Tibial nerve (tissue), 4 donors: ENCODE data around the gene FBXL7. TPM values are rescaled to one million over a fixed set of nuclear protein-coding genes. Genes with fewer than 3 reads are reported as not detected.
A peak's percentile ranks its signal among the peaks of the same experiment; 100 is the strongest.

Experiments used
- DNase-seq, 2 donors: peaks; one replicate each; pipeline ENCODE4 v3.0.0-alpha.2; 2019; ENCODE audit warnings: low spot score in 2 of 2
- H3K27ac ChIP-seq, 4 donors: fragments of 200-600 bp; sonication (generic) in 3 of 4; one replicate each; pipeline ENCODE4 v1.5.1; 2017 to 2019; ENCODE audit warnings: mild to moderate bottlenecking in 1 of 4
- H3K27me3 ChIP-seq, 2 donors: fragments of 200-600 bp; sonication (generic) in 1 of 2; one replicate each; pipeline versions ENCODE4 v1.5.1 to v1.6.0; 2017 to 2019
- H3K36me3 ChIP-seq, 3 donors: fragments of 200-600 bp; sonication (generic); one replicate each; pipeline ENCODE4 v1.5.1; 2018 to 2019
- H3K4me1 ChIP-seq, 4 donors: fragments of 200-600 bp; sonication (generic) in 3 of 4; one replicate each; pipeline ENCODE4 v1.5.1; 2017 to 2019
- H3K4me3 ChIP-seq, 4 donors: fragments of 200-600 bp; sonication (generic) in 3 of 4; one replicate each; pipeline ENCODE4 v1.5.1; 2017 to 2019; ENCODE audit warnings: mild to moderate bottlenecking in 1 of 4, moderate library complexity in 1 of 4
- H3K9me3 ChIP-seq, 4 donors: fragments of 200-600 bp; sonication (generic) in 3 of 4; one replicate each; pipeline ENCODE4 v1.5.1; 2017 to 2019
- CTCF ChIP-seq, 5 experiments: fragments of 200-600 bp in 3 of 5; fragments of 450-650 bp in 2 of 5; sonication (generic) in 3 of 5; IDR thresholded peaks; one replicate each; pipeline ENCODE4 v1.5.1; 2016 to 2019; ENCODE audit warnings: antibody characterized with exemption in 5 of 5, mild to moderate bottlenecking in 3 of 5, moderate library complexity in 2 of 5
- EP300 ChIP-seq, 2 donors: sonication (generic); formaldehyde crosslinking; IDR thresholded peaks; one replicate each; pipeline ENCODE4 v1.6.1; 2017; ENCODE audit warnings: antibody characterized with exemption in 2 of 2, mild to moderate bottlenecking in 1 of 2
- POLR2A ChIP-seq, 2 donors: fragments of 450-650 bp; IDR thresholded peaks; one replicate each; pipeline ENCODE4 v1.6.1; 2017; ENCODE audit warnings: antibody characterized with exemption in 2 of 2, mild to moderate bottlenecking in 2 of 2, moderate library complexity in 2 of 2
- WGBS, 2 donors: methylation state at CpG; one replicate each; pipeline ENCODE4 v1.1.5; 2018; 5-methylcytosine and 5-hydroxymethylcytosine counted together
- total RNA-seq, 4 donors: library from RNA; depleted of rRNA; stranded (reverse); fragments of >200 nt; gene quantifications; one replicate each; pipeline ENCODE4 v1.1.0, GENCODE V29; 2016

The FBXL7 gene
- total RNA-seq, 4 donors from 2014 or later = 33.6 to 54.5 (median 40.9) TPM

DNA sequence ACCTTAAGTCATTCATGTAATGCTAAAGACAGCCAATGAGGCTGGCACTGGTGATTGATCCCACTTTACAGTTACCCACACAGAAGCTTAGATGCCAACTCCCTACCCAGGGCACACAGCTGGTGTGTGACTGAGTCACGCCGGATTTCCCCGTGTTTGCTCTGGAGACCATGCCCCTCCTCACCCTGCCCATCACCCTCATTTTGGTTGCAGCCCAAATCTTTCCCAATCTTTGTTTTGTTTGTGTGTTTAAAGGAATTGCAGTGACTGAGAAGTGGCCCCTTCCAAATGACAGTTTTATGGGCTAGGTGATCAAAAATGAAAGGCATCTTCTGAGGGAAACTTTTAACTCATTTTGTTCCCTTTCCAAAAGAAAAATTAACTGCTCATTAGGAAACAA is 10.9 kb downstream of the FBXL7 start:
- Histone ChIP-seq H3K36me3 (no peaks in the 10 kb centered on the region), H3K27ac (peak overlapping the region in 2 of 4 donors; percentile 15 to 16), H3K4me1 (peaks cover 0 to 56% (median 4%) of the 10 kb centered on the region in 4 donors), H3K27me3 (no peaks in the 10 kb centered on the region), H3K9me3 (no peaks in the 10 kb centered on the region), H3K4me3 (no peak overlapping the region)
- DNase-seq = peak in 1 of 2 donors; percentile 13
- WGBS, 2 donors = 21 to 27% methylated on average over 3 of the region's 3 CpGs
- TF ChIP-seq POLR2A (IDR thresholded peaks at IDR 0.05) (no peak), EP300 (IDR thresholded peaks at IDR 0.05) (no peak), CTCF (IDR thresholded peaks at IDR 0.05) (no peak)

DNA sequence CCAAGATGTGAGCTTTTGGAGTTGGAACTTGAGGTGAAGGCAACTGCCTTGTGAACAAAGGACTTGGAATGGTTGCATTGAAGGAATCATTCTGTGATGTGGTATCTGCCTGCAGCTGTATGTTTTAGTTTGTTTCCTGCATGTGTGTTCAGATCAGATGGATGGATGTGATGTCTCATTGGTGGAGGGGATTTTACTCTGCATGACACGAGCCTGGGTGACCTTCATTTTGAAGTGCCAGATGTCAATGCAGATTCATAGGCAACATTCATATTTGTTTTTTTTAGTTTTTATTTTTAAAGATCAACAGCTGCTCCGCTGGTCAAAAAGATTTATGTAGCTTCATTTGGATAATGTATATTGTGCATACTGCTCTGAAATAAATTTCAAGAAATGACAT is 13.5 kb downstream of the FBXL7 start:
- TF ChIP-seq EP300 (IDR thresholded peaks at IDR 0.05) = no peak
- TF ChIP-seq CTCF (IDR thresholded peaks at IDR 0.05) = no peak
- TF ChIP-seq POLR2A (IDR thresholded peaks at IDR 0.05) = no peak
- Histone ChIP-seq H3K9me3 (no peaks in the 10 kb centered on the region), H3K4me3 (no peak overlapping the region), H3K36me3 (no peaks in the 10 kb centered on the region), H3K4me1 (peaks cover 0 to 56% (median 4%) of the 10 kb centered on the region in 4 donors), H3K27me3 (no peaks in the 10 kb centered on the region), H3K27ac (no peak overlapping the region)
- WGBS, 2 donors = 75 to 87% methylated on average over 2 of the region's 2 CpGs
- DNase-seq = no peak

GRCh38 chr5:15513911-15514310 is 13.9 kb downstream of the FBXL7 start:
- Histone ChIP-seq H3K4me3 (no peak overlapping the region), H3K4me1 (peaks cover 0 to 57% (median 4%) of the 10 kb centered on the region in 4 donors)

GRCh38 chr5:15515229-15515628 is 15.2 kb downstream of the FBXL7 start:
- no peak overlapping the region for H3K27ac ChIP-seq
- WGBS, 2 donors = 61 to 73% methylated on average over 1 of the region's 1 CpG
- TF ChIP-seq EP300 (IDR thresholded peaks at IDR 0.05) (no peak), CTCF (IDR thresholded peaks at IDR 0.05) (no peak), POLR2A (IDR thresholded peaks at IDR 0.05) (no peak)
- DNase-seq = no peak
- peaks cover 0 to 49% (median 3%) of the 10 kb centered on the region in 4 donors for H3K4me1 ChIP-seq
- H3K9me3 ChIP-seq = no peaks in the 10 kb centered on the region
- no peaks in the 10 kb centered on the region for H3K27me3 ChIP-seq
- no peak overlapping the region for H3K4me3 ChIP-seq
- H3K36me3 ChIP-seq = no peaks in the 10 kb centered on the region

More at GRCh38 chr5:15513911-15514310, 13.9 kb downstream of the FBXL7 start:
- no peaks in the 10 kb centered on the region for H3K36me3 ChIP-seq
- TF ChIP-seq EP300 (IDR thresholded peaks at IDR 0.05) (no peak), CTCF (IDR thresholded peaks at IDR 0.05) (no peak), POLR2A (IDR thresholded peaks at IDR 0.05) (no peak)
- no peak overlapping the region for H3K27ac ChIP-seq
- no peaks in the 10 kb centered on the region for H3K27me3 ChIP-seq
- no peaks in the 10 kb centered on the region for H3K9me3 ChIP-seq
- no peak for DNase-seq

DNA sequence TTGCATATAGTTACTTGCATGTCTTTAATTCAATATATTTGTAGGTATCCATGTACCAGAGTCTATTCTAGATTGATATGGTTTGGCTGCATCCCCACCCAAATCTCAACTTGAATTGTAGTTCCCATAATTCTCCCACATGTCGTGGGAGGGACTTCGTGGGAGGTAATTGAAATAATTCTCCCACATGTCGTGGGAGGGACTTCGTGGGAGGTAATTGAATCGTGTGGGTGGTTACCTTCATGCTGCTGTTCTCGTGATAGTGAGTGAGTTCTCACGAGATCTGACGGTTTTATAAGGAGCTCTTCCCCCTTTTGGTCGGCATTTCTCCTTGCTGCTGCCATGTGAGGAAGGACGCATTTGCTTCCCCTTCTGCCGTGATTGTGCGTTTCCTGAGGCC is 16.5 kb downstream of the FBXL7 start:
- no peak for DNase-seq

More for the DNA sequence above, 16.5 kb downstream of the FBXL7 start:
- Histone ChIP-seq H3K36me3 (no peaks in the 10 kb centered on the region), H3K9me3 (no peaks in the 10 kb centered on the region), H3K4me3 (no peak overlapping the region), H3K27me3 (no peaks in the 10 kb centered on the region), H3K27ac (no peak overlapping the region), H3K4me1 (peaks cover 0 to 48% (median 3%) of the 10 kb centered on the region in 4 donors)
- WGBS, 2 donors = 88 to 91% methylated on average over 12 of the region's 12 CpGs
- TF ChIP-seq POLR2A (IDR thresholded peaks at IDR 0.05) (no peak), CTCF (IDR thresholded peaks at IDR 0.05) (no peak)
